M059J (cell line): ENCODE results near the gene AKAP12. TPM values are rescaled to one million over a fixed set of nuclear protein-coding genes. Genes with fewer than 3 reads are reported as not detected.
A peak's percentile ranks its signal among the peaks of the same experiment; 100 is the strongest.
"Not testable (repeated sequence)": the region's sequence is repeated elsewhere in the genome, so short reads cannot be mapped to it uniquely, and the experiment has no call there.

Source experiments
- DNase-seq: peaks from one replicate; pipeline ENCODE4 v3.0.0-alpha.2; 2012; ENCODE audit warnings: low read depth
- total RNA-seq: library from RNA; depleted of rRNA; stranded (reverse); fragments of >200 nt; shearing (Covaris generic); gene quantifications from 2 replicates; pipeline ENCODE4 v1.2.3, GENCODE V29; 2014

The AKAP12 gene
- total RNA-seq, 1 experiment from 2014 or later: 43.1 TPM

GRCh38 chr6:151379933-151380847 lies 140.4 kb downstream of the AKAP12 start:
- DNase-seq: peak; percentile 59

- DNase-seq: no peak
Observed at GRCh38 chr6:151380848-151381205, 141.1 kb downstream of the AKAP12 start.

- DNase-seq: no peak
Observed at GRCh38 chr6:151381722-151382121, 142.0 kb downstream of the AKAP12 start.

GRCh38 chr6:151382631-151383030 lies 142.9 kb downstream of the AKAP12 start:
- DNase-seq: not testable (repeated sequence)

- DNase-seq: no peak
Observed at GRCh38 chr6:151384151-151384550, 144.4 kb downstream of the AKAP12 start.

- DNase-seq: no peak
Observed at GRCh38 chr6:151385177-151385576, 145.4 kb downstream of the AKAP12 start.

GRCh38 chr6:151387175-151387970 lies 147.6 kb downstream of the AKAP12 start:
- DNase-seq: peak; percentile 50

- DNase-seq: no peak
Observed at GRCh38 chr6:151388236-151388635, 148.5 kb downstream of the AKAP12 start.

- DNase-seq: no peak
Observed at GRCh38 chr6:151388997-151389617, 149.3 kb downstream of the AKAP12 start.

- DNase-seq: peak; percentile 86
Observed at GRCh38 chr6:151389618-151390275, 150.0 kb downstream of the AKAP12 start.

GRCh38 chr6:151390276-151390850 lies 150.6 kb downstream of the AKAP12 start:
- DNase-seq: peak; percentile 99

GRCh38 chr6:151390851-151391470 lies 151.2 kb downstream of the AKAP12 start:
- no peak for DNase-seq

- DNase-seq: peak; percentile 86
Observed at GRCh38 chr6:151391471-151392413, 152.0 kb downstream of the AKAP12 start, which contains the start of gene ZBTB2. TSS of gene ZBTB2 (minus strand) at chr6:151391559. CDS start at chr6:151373637, 17,922 bp downstream.

GRCh38 chr6:151392427-151392826 lies 152.7 kb downstream of the AKAP12 start:
- DNase-seq: no peak

- DNase-seq: no peak
Observed at GRCh38 chr6:151393410-151393809, 153.6 kb downstream of the AKAP12 start.

- DNase-seq: peak; percentile 86
Observed at GRCh38 chr6:151399679-151400078, 159.9 kb downstream of the AKAP12 start.

GRCh38 chr6:151400473-151400872 lies 160.7 kb downstream of the AKAP12 start:
- DNase-seq: peak; percentile 81

- DNase-seq: no peak
Observed at GRCh38 chr6:151402228-151402627, 162.5 kb downstream of the AKAP12 start.

GRCh38 chr6:151403919-151404308 lies 164.1 kb downstream of the AKAP12 start:
- no peak for DNase-seq
